ENCODE measurements around the gene CCNI2.

GRCh38 chr5:132787076-132787475 is 39.9 kb downstream of the CCNI2 start:
- TF ChIP-seq CTCF (IDR thresholded peaks at IDR 0.05 in 2 of 3, conservative IDR thresholded peaks at IDR 0.05 in 1 of 3; ENCODE audit: borderline replicate concordance in 1 of 3, insufficient read depth in 1 of 3, low read depth in 2 of 3, low read length in 2 of 3) (no peak), JUND (IDR thresholded peaks at IDR 0.05) (no peak), POLR2A (IDR thresholded peaks at IDR 0.05; ENCODE audit: borderline replicate concordance, extremely low read depth, insufficient read depth, insufficient read length) (no peak), MAX (IDR thresholded peaks at IDR 0.05) (no peak), EZH2phosphoT487 (IDR thresholded peaks at IDR 0.05; ENCODE audit: borderline replicate concordance) (no peak), POLR2AphosphoS5 (IDR thresholded peaks at IDR 0.05; ENCODE audit: low read depth, low read length) (no peak), ZBTB33 (IDR thresholded peaks at IDR 0.05; ENCODE audit: extremely low read depth, insufficient replicate concordance, low read length) (no peak), CBX3 (IDR thresholded peaks at IDR 0.05; ENCODE audit: low read depth) (no peak), CEBPB (IDR thresholded peaks at IDR 0.05; ENCODE audit: low read depth) (no peak), EGR1 (IDR thresholded peaks at IDR 0.05; ENCODE audit: low read depth) (no peak), REST (IDR thresholded peaks at IDR 0.05; ENCODE audit: low read depth) (no peak), RAD21 (IDR thresholded peaks at IDR 0.05; ENCODE audit: low read depth) (no peak), SRF (IDR thresholded peaks at IDR 0.05; ENCODE audit: low read depth) (no peak)
